Ovary (tissue), 9 donors: ENCODE data around the gene CFAP97D1. TPM values are rescaled to one million over a fixed set of nuclear protein-coding genes. Genes with fewer than 3 reads are reported as not detected.

Source experiments
- DNase-seq, 5 donors: peaks; one replicate each; pipeline ENCODE4 v3.0.0-alpha.2; 2019 to 2020
- H3K27ac ChIP-seq, 2 donors: fragments of 200-600 bp; one replicate each; pipeline versions ENCODE4 v1.5.1 to v1.8.0; 2019 to 2022
- H3K27me3 ChIP-seq: fragments of 200-600 bp; one replicate; pipeline ENCODE4 v1.8.0; 2022
- H3K36me3 ChIP-seq: fragments of 200-600 bp; sonication (generic); one replicate; pipeline ENCODE4 v1.5.1; 2019
- H3K4me1 ChIP-seq: one replicate; pipeline ENCODE4 v1.8.1; 2013; ENCODE audit warnings: mild to moderate bottlenecking, moderate library complexity; ENCODE audit not compliant: insufficient read depth
- H3K4me3 ChIP-seq: fragments of 200-600 bp; sonication (generic); one replicate; pipeline ENCODE4 v1.5.1; 2017
- H3K9me3 ChIP-seq, 2 donors: fragments of 200-600 bp in 1 of 2; sonication (generic) in 1 of 2; one replicate each; pipeline versions ENCODE4 v1.5.1 to v1.8.1; 2013 to 2019; ENCODE audit warnings: mild to moderate bottlenecking in 1 of 2, moderate library complexity in 1 of 2
- EP300 ChIP-seq: sonication (generic); formaldehyde crosslinking; IDR thresholded peaks from one replicate; pipeline ENCODE4 v1.6.1; 2017; ENCODE audit warnings: antibody characterized with exemption
- POLR2A ChIP-seq: fragments of 450-650 bp; IDR thresholded peaks from one replicate; pipeline ENCODE4 v1.6.1; 2017; ENCODE audit warnings: antibody characterized with exemption, mild to moderate bottlenecking, moderate library complexity
- WGBS, 3 donors: extraction: QIAGEN DNeasy Blood & Tissue Kit in 1 of 3; methylation state at CpG; one replicate each; pipeline versions ENCODE4 v1.1.5 to v1.1.7; 2013 to 2017; 5-methylcytosine and 5-hydroxymethylcytosine counted together
- intact Hi-C, 4 donors: fragments of 100-400 bp; cut with DNase I; formaldehyde crosslinking; loops; one replicate each; pipeline versions ENCODE4 v1.11.0 to v1.15.1; 2022 to 2023
- polyA plus RNA-seq, 2 donors: library from polyadenylated mRNA; stranded (reverse); fragments of 200-250 nt in 1 of 2; fragments of 350-450 nt in 1 of 2; fragmentation: Illumina TruSeq in 1 of 2; extraction: RNeasy Lipid Tissue Mini Kit (QIAGEN cat#74804) in 1 of 2; gene quantifications; one replicate each; pipeline ENCODE4 v1.2.3, GENCODE V29; 2013 to 2014
- total RNA-seq, 7 donors: library from RNA; depleted of rRNA in 2 of 7; stranded (reverse); fragments of >200 nt in 2 of 7; fragmentation: NEBNext Ultra II Directional in 3 of 7; extraction: Animal tissue kit (Norgen Biotek cat#: 25700) in 3 of 7; gene quantifications; one replicate each; pipeline versions ENCODE4 v1.1.0 to v1.2.4, GENCODE V29; 2016 to 2023
- TF ChIP-seq, protein P1 (sequence below), 3 donors: fragments of 450-650 bp in 2 of 3; fragments of 200-600 bp in 1 of 3; IDR thresholded peaks; one replicate each; pipeline versions ENCODE4 v1.5.1 to v1.8.0; 2016 to 2022; ENCODE audit warnings: antibody characterized with exemption in 3 of 3, mild to moderate bottlenecking in 1 of 3
- donor health status: DM: no; HTN: no; CAD: no; lungs with moderate emphysema.
- donor health status: DM: no; HTN: no; CAD: no.
- donor health status: Bipolar disorder and iron deficiency.
- donor health status: DM: yes; HTN: yes; CAD: no.
- donor health status: DM: no; HTN: no; CAD: no.
- donor health status: DM: yes; HTN: yes; CAD: no.

The CFAP97D1 gene
- total and polyA plus RNA-seq, 9 donors = 0.15 TPM; not detected in 8

DNA sequence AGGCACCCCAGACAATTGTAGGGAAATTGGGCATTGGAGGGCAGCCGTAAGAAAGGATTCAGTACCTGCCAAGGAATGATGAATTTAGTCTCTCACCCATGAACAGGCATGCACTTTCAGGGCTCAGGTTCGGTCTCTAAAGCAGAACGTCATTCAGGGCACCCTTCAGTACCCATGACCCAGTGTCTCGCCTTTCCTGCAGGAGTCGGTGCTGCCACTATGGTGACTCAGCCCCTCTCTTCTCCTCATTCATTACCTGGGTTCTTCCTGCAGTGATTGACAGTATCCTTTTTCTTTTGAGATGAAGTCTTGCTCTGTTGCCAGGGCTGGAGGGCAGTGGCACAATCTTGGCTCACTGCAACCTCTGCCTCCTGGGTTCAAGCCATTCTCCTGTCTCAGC is 30.1 kb upstream of the CFAP97D1 start:
- 76 to 78% (median 76%) methylated on average over 5 of the region's 5 CpGs for WGBS, 3 donors
- Histone ChIP-seq H3K4me3 (no peak overlapping the region), H3K9me3 (no peaks in the 10 kb centered on the region), H3K4me1 (no peaks in the 10 kb centered on the region), H3K27ac (no peak overlapping the region), H3K36me3 (no peaks in the 10 kb centered on the region), H3K27me3 (no peaks in the 10 kb centered on the region)
- no peak for DNase-seq
- intact Hi-C loops = loop anchor here in 3 of 4 donors (5.0 to 10.0 kb wide), 2 partner anchors 38 to 175 kb away; no protein-coding TSS in a partner anchor
- TF ChIP-seq POLR2A (no peak), EP300 (no peak)
- TF ChIP-seq, protein P1, sequence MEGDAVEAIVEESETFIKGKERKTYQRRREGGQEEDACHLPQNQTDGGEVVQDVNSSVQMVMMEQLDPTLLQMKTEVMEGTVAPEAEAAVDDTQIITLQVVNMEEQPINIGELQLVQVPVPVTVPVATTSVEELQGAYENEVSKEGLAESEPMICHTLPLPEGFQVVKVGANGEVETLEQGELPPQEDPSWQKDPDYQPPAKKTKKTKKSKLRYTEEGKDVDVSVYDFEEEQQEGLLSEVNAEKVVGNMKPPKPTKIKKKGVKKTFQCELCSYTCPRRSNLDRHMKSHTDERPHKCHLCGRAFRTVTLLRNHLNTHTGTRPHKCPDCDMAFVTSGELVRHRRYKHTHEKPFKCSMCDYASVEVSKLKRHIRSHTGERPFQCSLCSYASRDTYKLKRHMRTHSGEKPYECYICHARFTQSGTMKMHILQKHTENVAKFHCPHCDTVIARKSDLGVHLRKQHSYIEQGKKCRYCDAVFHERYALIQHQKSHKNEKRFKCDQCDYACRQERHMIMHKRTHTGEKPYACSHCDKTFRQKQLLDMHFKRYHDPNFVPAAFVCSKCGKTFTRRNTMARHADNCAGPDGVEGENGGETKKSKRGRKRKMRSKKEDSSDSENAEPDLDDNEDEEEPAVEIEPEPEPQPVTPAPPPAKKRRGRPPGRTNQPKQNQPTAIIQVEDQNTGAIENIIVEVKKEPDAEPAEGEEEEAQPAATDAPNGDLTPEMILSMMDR (IDR thresholded peaks at IDR 0.05) = no peak

DNA sequence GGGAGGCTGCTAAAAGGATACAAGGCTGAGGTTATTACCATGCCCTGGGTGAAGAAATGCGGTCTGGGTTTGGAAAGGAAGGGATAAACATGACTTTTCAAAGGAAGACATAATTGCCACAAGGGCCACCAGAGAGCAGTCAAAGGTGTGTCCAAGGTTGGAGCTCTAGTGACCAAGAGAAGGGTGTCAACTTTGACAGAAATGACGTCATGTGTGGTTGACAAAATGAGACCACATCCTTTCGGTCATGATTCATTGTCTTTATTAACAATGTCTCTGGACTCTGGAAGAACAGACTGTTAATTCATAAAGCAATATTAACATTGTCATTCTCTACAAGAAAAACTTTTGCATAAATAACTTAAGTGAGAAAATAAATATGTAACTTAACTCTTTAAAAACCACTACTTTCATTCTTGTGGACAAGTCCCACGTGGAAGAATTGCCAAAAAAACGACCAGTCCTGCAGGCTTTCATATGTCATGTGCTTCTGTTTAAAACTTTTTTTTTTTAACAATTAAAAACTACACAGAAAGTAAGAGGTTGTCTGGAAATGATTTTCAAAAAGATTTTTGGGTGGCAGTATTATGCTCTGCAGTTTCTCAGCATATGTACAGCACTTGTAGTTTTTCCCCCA is 26.6 kb upstream of the CFAP97D1 start:
- Histone ChIP-seq H3K27me3 (no peaks in the 10 kb centered on the region), H3K4me1 (peaks cover 4% of the 10 kb centered on the region), H3K4me3 (no peak overlapping the region), H3K9me3 (no peaks in the 10 kb centered on the region), H3K36me3 (no peaks in the 10 kb centered on the region), H3K27ac (no peak overlapping the region)
- TF ChIP-seq EP300 (no peak), POLR2A (no peak)
- TF ChIP-seq, protein P1 (IDR thresholded peaks at IDR 0.05) = no peak
- 66 to 72% (median 68%) methylated on average over 5 of the region's 5 CpGs for WGBS, 3 donors
- intact Hi-C loops = loop anchor here in 3 of 4 donors (5.0 to 10.0 kb wide), 2 partner anchors 41 to 179 kb away; no protein-coding TSS in a partner anchor
- DNase-seq = no peak

DNA sequence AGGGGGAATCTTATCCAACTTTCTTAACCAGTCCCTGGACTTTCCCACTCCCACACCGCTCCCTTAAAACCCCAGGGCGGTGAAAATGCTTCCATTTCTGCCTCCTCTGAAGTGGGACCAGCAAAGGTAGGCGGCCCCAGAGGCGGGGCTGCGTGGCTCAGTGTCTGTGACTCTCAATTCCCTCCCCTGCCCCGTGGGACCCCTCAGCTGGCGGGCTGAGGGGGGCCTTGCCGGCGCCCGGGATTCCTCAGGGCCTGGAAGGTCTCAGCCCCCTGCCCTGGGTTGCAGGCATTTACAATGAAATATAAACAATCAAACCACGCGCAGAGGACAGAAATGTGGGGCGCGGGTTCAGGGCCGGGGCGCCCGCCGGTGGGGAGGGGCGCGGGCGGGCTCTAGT is 25.3 kb upstream of the CFAP97D1 start:
- Histone ChIP-seq H3K27ac (no peak overlapping the region), H3K9me3 (no peaks in the 10 kb centered on the region), H3K4me1 (peaks cover 4% of the 10 kb centered on the region), H3K4me3 (no peak overlapping the region), H3K36me3 (no peaks in the 10 kb centered on the region), H3K27me3 (no peaks in the 10 kb centered on the region)
- TF ChIP-seq, protein P1 (IDR thresholded peaks at IDR 0.05) = no peak
- no peak for TF ChIP-seq EP300
- intact Hi-C loops = loop anchor here (5.0 to 10.0 kb wide), 3 partner anchors 43 to 180 kb away; no protein-coding TSS in a partner anchor
- DNase-seq = no peak
- WGBS, 3 donors = 10 to 15% (median 12%) methylated on average over 12 to 21 of the region's 21 CpGs

DNA sequence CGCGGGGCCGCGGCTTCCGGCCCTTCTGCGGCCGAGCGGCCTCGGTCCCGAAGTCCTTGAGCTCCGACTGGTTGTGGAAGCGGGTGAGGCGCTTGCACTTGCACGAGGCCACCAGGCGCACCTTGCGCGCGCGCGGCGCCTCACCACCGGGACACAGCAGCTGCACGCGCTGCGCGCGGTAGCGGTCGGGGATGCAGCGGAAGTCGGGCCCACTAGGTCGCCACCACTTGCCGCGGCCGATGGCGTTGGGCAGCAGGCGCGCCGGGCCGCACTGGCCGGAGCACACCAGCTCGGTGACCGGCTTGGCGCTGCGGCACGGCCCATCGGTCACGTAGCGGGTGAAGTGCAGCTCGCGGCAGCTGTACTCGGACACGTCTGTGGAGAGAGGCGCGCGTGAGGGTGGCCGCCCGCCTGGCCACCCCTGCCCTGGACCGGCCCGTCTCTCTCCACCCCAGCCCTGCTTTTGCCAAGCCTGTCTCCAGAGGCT is 24.8 kb upstream of the CFAP97D1 start:
- H3K4me3 ChIP-seq = no peak overlapping the region

More for the DNA sequence above, 24.8 kb upstream of the CFAP97D1 start:
- Histone ChIP-seq H3K4me1 (peaks cover 4% of the 10 kb centered on the region), H3K36me3 (no peaks in the 10 kb centered on the region), H3K27me3 (no peaks in the 10 kb centered on the region), H3K9me3 (no peaks in the 10 kb centered on the region), H3K27ac (no peak overlapping the region)
- TF ChIP-seq POLR2A (no peak), EP300 (no peak)
- TF ChIP-seq, protein P1 (IDR thresholded peaks at IDR 0.05) = no peak
- WGBS, 3 donors = 2 to 11% (median 2%) methylated on average over 38 to 60 of the region's 60 CpGs
- intact Hi-C loops = loop anchor here in 3 of 4 donors (5.0 to 10.0 kb wide), 3 partner anchors 43 to 181 kb away; no protein-coding TSS in a partner anchor
- no peak for DNase-seq
